ENCODE measurements around the gene KL. TPM values are rescaled to one million over a fixed set of nuclear protein-coding genes. Genes with fewer than 3 reads are reported as not detected.

Gene KL
- total RNA-seq, 1 experiment from 2014 or later: not detected

DNA sequence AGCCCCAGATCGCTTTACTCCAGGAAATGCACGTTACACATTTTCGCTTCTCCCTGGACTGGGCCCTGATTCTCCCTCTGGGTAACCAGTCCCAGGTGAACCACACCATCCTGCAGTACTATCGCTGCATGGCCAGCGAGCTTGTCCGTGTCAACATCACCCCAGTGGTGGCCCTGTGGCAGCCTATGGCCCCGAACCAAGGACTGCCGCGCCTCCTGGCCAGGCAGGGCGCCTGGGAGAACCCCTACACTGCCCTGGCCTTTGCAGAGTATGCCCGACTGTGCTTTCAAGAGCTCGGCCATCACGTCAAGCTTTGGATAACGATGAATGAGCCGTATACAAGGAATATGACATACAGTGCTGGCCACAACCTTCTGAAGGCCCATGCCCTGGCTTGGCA lies 44.6 kb downstream of the KL start:
- no peaks in the 10 kb centered on the region for H3K79me2 ChIP-seq (ENCODE audit: insufficient read depth, low read length)
- H4K20me1 ChIP-seq (ENCODE audit: insufficient read depth): no peaks in the 10 kb centered on the region
- no peak overlapping the region for H3K4me3 ChIP-seq (replicated peaks in 1 of 2; ENCODE audit: low read depth in 1 of 2, low read length in 2 of 2)
- DNase-seq (ENCODE audit: low read depth, low spot score) (no peak), ATAC-seq (no peak)
- H3K27ac ChIP-seq (ENCODE audit: low read depth, low read length): no peak overlapping the region
- no peaks in the 10 kb centered on the region for H3K27me3 ChIP-seq (ENCODE audit: insufficient read depth, low read length)
- ChIA-PET RAD21 (ENCODE audit: low non-redundant PET in 1 of 2, low total read pairs in 2 of 2, uncharacterized antibody in 2 of 2, unreplicated experiment in 2 of 2) (no interaction called here), CTCF (no interaction called here), POLR2A (no interaction called here)
- no peaks in the 10 kb centered on the region for H3K9me2 ChIP-seq (ENCODE audit: insufficient read depth)
- no peak for TF ChIP-seq ZNF274 (IDR thresholded peaks at IDR 0.05; ENCODE audit: low read depth, low read length)
- TF ChIP-seq YY1 (IDR thresholded peaks at IDR 0.05; ENCODE audit: extremely low read depth, insufficient replicate concordance, low read depth, low read length): no peak
- H3K36me3 ChIP-seq (ENCODE audit: control insufficient read depth in 1 of 2, insufficient read depth in 2 of 2, low read length in 2 of 2): no peaks in the 10 kb centered on the region
- no peak overlapping the region for H3K9ac ChIP-seq (ENCODE audit: low read length)
- intact Hi-C loops (cut with micrococcal nuclease): no loop called here
- BruUV-seq (replicated peaks): no TSS peak
- H2AFZ ChIP-seq (ENCODE audit: low read depth, low read length, poor library complexity, severe bottlenecking): no peak overlapping the region
- no peaks in the 10 kb centered on the region for H3K9me3 ChIP-seq (ENCODE audit: control insufficient read depth in 1 of 2, insufficient read depth in 1 of 2, low read depth in 1 of 2, low read length in 2 of 2)
- no peaks in the 10 kb centered on the region; a peak in 1 of 4 replicates for H3K4me1 ChIP-seq (ENCODE audit: control insufficient read depth in 1 of 2, insufficient read depth in 2 of 2, low read length in 2 of 2)
- no peak overlapping the region for H3K4me2 ChIP-seq (ENCODE audit: low read length)

GRCh38 chr13:33066329-33066728 lies 50.1 kb downstream of the KL start:
- H3K4me3 ChIP-seq (replicated peaks in 1 of 2; ENCODE audit: low read depth in 1 of 2, low read length in 2 of 2): no peak overlapping the region
- H3K9ac ChIP-seq (ENCODE audit: low read length): no peak overlapping the region
- H3K27me3 ChIP-seq (ENCODE audit: insufficient read depth, low read length): no peaks in the 10 kb centered on the region
- CTCF ChIA-PET: no interaction called here
- H3K4me1 ChIP-seq (ENCODE audit: control insufficient read depth in 1 of 2, insufficient read depth in 2 of 2, low read length in 2 of 2): no peaks in the 10 kb centered on the region
- no peaks in the 10 kb centered on the region for H4K20me1 ChIP-seq (ENCODE audit: insufficient read depth)
- no peaks in the 10 kb centered on the region for H3K9me2 ChIP-seq (ENCODE audit: insufficient read depth)
- no peak for TF ChIP-seq REST (IDR thresholded peaks at IDR 0.05; ENCODE audit: low read depth)
- no peak for TF ChIP-seq EZH2 (IDR thresholded peaks at IDR 0.05)
- TF ChIP-seq RAD21 (IDR thresholded peaks at IDR 0.05; ENCODE audit: low read depth): no peak
- TF ChIP-seq CEBPB (IDR thresholded peaks at IDR 0.05; ENCODE audit: low read depth): no peak
- intact Hi-C loops (cut with micrococcal nuclease): no loop called here
- RAD21 ChIA-PET (ENCODE audit: low non-redundant PET in 1 of 2, low total read pairs in 2 of 2, uncharacterized antibody in 2 of 2, unreplicated experiment in 2 of 2): no interaction called here
- H3K36me3 ChIP-seq (ENCODE audit: control insufficient read depth in 1 of 2, insufficient read depth in 2 of 2, low read length in 2 of 2): no peaks in the 10 kb centered on the region
- ATAC-seq (no peak), DNase-seq (ENCODE audit: low read depth, low spot score) (no peak)
- no peaks in the 10 kb centered on the region for H3K9me3 ChIP-seq (ENCODE audit: control insufficient read depth in 1 of 2, insufficient read depth in 1 of 2, low read depth in 1 of 2, low read length in 2 of 2)
- H3K4me2 ChIP-seq (ENCODE audit: low read length): no peak overlapping the region
- H3K79me2 ChIP-seq (ENCODE audit: insufficient read depth, low read length): no peaks in the 10 kb centered on the region
- H3K27ac ChIP-seq (ENCODE audit: low read depth, low read length): no peak overlapping the region
- H2AFZ ChIP-seq (ENCODE audit: low read depth, low read length, poor library complexity, severe bottlenecking): no peak overlapping the region
- no TSS peak for BruUV-seq (replicated peaks)
- POLR2A ChIA-PET: no interaction called here

Measured in HCT116 (cell line).